ENCODE measurements around the gene UBXN4.
"Not testable (repeated sequence)": the region's sequence is repeated elsewhere in the genome, so short reads cannot be mapped to it uniquely, and the experiment has no call there.

The UBXN4 gene

GRCh38 chr2:135756692-135757091, 15.0 kb downstream of the UBXN4 start:
- DNase-seq (ENCODE audit: extremely low spot score, insufficient read length, low read depth) = no peak
- no peak for FAIRE-seq

GRCh38 chr2:135762022-135762421, 20.4 kb downstream of the UBXN4 start:
- FAIRE-seq = no peak
- no peak for DNase-seq (ENCODE audit: extremely low spot score, insufficient read length, low read depth)

GRCh38 chr2:135762530-135762929, 20.9 kb downstream of the UBXN4 start:
- DNase-seq (ENCODE audit: extremely low spot score, insufficient read length, low read depth) = no peak

GRCh38 chr2:135768863-135769262, 27.2 kb downstream of the UBXN4 start:
- FAIRE-seq (no peak), DNase-seq (ENCODE audit: extremely low spot score, insufficient read length, low read depth) (no peak)

More at GRCh38 chr2:135762530-135762929, 20.9 kb downstream of the UBXN4 start:
- FAIRE-seq = no peak

GRCh38 chr2:135773319-135773718, 31.7 kb downstream of the UBXN4 start:
- DNase-seq (ENCODE audit: extremely low spot score, insufficient read length, low read depth) (no peak), FAIRE-seq (no peak)

GRCh38 chr2:135773917-135774316, 32.3 kb downstream of the UBXN4 start:
- FAIRE-seq (no peak), DNase-seq (ENCODE audit: extremely low spot score, insufficient read length, low read depth) (no peak)

- no peak for DNase-seq (ENCODE audit: extremely low spot score, insufficient read length, low read depth)
These were observed 33.8 kb downstream of the UBXN4 start for GRCh38 chr2:135775420-135775819.

GRCh38 chr2:135776367-135776766, 34.7 kb downstream of the UBXN4 start:
- DNase-seq (ENCODE audit: extremely low spot score, insufficient read length, low read depth) (no peak), FAIRE-seq (no peak)

More at GRCh38 chr2:135775420-135775819, 33.8 kb downstream of the UBXN4 start:
- FAIRE-seq = no peak

- FAIRE-seq (no peak), DNase-seq (ENCODE audit: extremely low spot score, insufficient read length, low read depth) (no peak)
These were observed 40.6 kb downstream of the UBXN4 start for GRCh38 chr2:135782231-135782630.

- no peak for FAIRE-seq
- no peak for DNase-seq (ENCODE audit: extremely low spot score, insufficient read length, low read depth)
These were observed 41.8 kb downstream of the UBXN4 start for GRCh38 chr2:135783439-135783838.

GRCh38 chr2:135785032-135785431, 43.4 kb downstream of the UBXN4 start:
- FAIRE-seq (no peak), DNase-seq (ENCODE audit: extremely low spot score, insufficient read length, low read depth) (no peak)

- FAIRE-seq = no peak
- no peak for DNase-seq (ENCODE audit: extremely low spot score, insufficient read length, low read depth)
These were observed 45.2 kb downstream of the UBXN4 start for GRCh38 chr2:135786823-135787222.

GRCh38 chr2:135790423-135790822, 48.8 kb downstream of the UBXN4 start:
- no peak for FAIRE-seq

GRCh38 chr2:135791418-135792190, 49.9 kb downstream of the UBXN4 start:
- DNase-seq (ENCODE audit: extremely low spot score, insufficient read length, low read depth) (no peak), FAIRE-seq (no peak)

More at GRCh38 chr2:135790423-135790822, 48.8 kb downstream of the UBXN4 start:
- DNase-seq (ENCODE audit: extremely low spot score, insufficient read length, low read depth) = no peak

GRCh38 chr2:135792401-135793150, 50.9 kb downstream of the UBXN4 start:
- DNase-seq (ENCODE audit: extremely low spot score, insufficient read length, low read depth) (no peak), FAIRE-seq (peak; percentile 21)

GRCh38 chr2:135795641-135796040, 54.0 kb downstream of the UBXN4 start:
- not testable (repeated sequence) for FAIRE-seq; DNase-seq (ENCODE audit: extremely low spot score, insufficient read length, low read depth)

GRCh38 chr2:135796606-135797005, 55.0 kb downstream of the UBXN4 start:
- no peak for DNase-seq (ENCODE audit: extremely low spot score, insufficient read length, low read depth)
- FAIRE-seq = no peak

- peak; percentile 65 for DNase-seq (ENCODE audit: extremely low spot score, insufficient read length, low read depth)
- FAIRE-seq = peak; percentile 90
These were observed 56.0 kb downstream of the UBXN4 start for GRCh38 chr2:135797497-135798274.

- DNase-seq (ENCODE audit: extremely low spot score, insufficient read length, low read depth) = no peak
These were observed 56.6 kb downstream of the UBXN4 start for GRCh38 chr2:135798275-135798705.

GRCh38 chr2:135798762-135799161, 57.1 kb downstream of the UBXN4 start:
- DNase-seq (ENCODE audit: extremely low spot score, insufficient read length, low read depth) (no peak), FAIRE-seq (no peak)

More at GRCh38 chr2:135798275-135798705, 56.6 kb downstream of the UBXN4 start:
- FAIRE-seq = no peak
